ENCODE measurements around the gene TTC24. TPM values are rescaled to one million over a fixed set of nuclear protein-coding genes. Genes with fewer than 3 reads are reported as not detected.

Gene TTC24
- total RNA-seq, 3 donors from 2014 or later, result 0.25 to 0.43 (median 0.34) TPM

DNA sequence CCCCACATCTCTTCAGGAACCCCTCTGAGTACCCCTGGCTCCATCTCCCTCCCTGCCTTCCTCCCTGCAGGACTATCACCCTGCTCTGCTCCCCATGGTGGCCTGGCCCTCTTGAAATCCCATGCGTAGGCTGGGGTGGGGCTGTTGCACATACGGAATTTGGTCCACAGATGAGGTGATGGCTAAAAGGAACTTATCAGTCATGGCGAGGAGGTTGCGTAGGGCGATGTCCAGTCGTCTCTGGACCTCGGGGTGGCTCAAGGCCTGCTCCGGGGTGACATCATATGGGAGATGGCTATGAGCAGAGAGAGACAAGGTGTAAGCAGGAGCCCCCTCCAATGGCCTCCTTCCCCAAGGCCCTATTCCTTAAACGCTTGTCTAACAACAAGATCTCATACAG lies 42.5 kb upstream of the TTC24 start:
- Histone ChIP-seq H3K4me3 (no peak overlapping the region), H3K4me1 (ENCODE audit: low read depth) (no peaks in the 10 kb centered on the region), H3K36me3 (ENCODE audit: low read depth) (no peaks in the 10 kb centered on the region), H3K9me3 (no peaks in the 10 kb centered on the region)
- intact Hi-C loops (cut with DNase I, micrococcal nuclease), result no loop called here
- TF ChIP-seq, protein P1, sequence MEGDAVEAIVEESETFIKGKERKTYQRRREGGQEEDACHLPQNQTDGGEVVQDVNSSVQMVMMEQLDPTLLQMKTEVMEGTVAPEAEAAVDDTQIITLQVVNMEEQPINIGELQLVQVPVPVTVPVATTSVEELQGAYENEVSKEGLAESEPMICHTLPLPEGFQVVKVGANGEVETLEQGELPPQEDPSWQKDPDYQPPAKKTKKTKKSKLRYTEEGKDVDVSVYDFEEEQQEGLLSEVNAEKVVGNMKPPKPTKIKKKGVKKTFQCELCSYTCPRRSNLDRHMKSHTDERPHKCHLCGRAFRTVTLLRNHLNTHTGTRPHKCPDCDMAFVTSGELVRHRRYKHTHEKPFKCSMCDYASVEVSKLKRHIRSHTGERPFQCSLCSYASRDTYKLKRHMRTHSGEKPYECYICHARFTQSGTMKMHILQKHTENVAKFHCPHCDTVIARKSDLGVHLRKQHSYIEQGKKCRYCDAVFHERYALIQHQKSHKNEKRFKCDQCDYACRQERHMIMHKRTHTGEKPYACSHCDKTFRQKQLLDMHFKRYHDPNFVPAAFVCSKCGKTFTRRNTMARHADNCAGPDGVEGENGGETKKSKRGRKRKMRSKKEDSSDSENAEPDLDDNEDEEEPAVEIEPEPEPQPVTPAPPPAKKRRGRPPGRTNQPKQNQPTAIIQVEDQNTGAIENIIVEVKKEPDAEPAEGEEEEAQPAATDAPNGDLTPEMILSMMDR (IDR thresholded peaks at IDR 0.05), result no peak
- ATAC-seq (no peak), DNase-seq (no peak)

DNA sequence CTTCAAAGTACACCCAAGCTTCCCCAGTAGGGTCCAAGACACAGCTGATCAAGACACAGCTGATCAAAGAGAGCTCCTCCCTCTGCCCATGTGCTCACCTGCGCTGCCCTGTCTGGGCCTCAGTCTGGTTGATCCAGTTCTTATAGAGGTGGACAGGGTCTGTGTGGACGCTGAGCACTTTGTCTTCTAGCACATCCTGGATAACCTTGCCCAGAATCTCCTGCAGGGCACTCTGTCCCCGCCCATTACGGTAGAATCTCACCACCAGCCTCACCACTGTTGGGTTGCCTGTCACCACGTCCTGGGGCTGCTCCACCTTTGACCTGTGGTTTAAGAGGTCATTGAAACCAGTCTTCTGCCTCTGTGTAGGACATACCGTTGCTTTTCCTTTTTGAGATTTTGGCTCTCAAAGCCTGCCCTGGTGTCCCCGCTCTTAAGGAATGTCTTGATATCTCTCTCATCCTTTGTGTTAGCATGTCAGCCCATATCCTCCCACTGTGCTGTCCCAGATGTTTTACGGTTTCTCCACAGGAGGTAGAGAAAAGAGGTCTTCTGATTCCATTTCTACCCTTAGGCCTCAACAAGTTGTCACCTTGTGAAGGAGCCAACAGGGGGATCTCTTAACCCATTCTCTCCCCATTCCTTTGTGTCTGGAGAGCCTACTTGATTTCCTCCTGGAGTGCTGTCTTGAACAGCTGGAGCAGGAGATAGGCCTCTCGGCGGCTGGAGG lies 40.6 kb upstream of the TTC24 start:
- H3K4me1 ChIP-seq (ENCODE audit: low read depth), result no peaks in the 10 kb centered on the region
- ATAC-seq (no peak), DNase-seq (no peak)
- no peak overlapping the region for H3K4me3 ChIP-seq
- TF ChIP-seq, protein P1 (IDR thresholded peaks at IDR 0.05), result no peak
- intact Hi-C loops (cut with DNase I, micrococcal nuclease), result no loop called here
- H3K9me3 ChIP-seq, result no peaks in the 10 kb centered on the region
- no peaks in the 10 kb centered on the region for H3K36me3 ChIP-seq (ENCODE audit: low read depth)

DNA sequence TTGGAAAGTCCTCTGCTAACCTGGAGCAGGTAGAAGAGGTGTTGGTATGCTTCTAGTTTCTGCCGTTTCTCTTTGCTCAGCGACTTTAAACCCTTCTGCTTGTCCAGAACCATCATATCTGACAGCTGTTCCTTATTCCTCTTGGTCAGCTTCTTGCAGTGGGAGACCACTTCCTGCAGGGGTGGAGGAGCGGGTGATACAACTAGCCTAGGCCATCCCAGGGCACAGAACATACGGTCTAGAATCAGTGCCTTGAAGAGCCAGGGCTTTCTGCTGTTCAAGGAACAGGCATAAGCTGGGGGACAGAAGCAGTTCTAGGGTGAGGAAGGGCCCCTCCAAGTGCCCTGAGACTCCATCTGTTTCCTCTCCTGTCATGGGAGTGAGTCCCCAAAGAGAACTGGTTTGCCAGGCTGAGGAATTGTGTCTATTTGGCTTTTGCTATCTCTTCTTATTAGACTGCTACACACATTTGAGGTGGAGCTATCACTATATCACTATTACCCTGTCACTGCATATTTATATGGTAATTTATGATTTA lies 39.6 kb upstream of the TTC24 start:
- TF ChIP-seq, protein P1 (IDR thresholded peaks at IDR 0.05), result no peak
- Histone ChIP-seq H3K36me3 (ENCODE audit: low read depth) (no peaks in the 10 kb centered on the region), H3K9me3 (no peaks in the 10 kb centered on the region), H3K4me3 (no peak overlapping the region), H3K4me1 (ENCODE audit: low read depth) (no peaks in the 10 kb centered on the region)
- peak; percentile 36 for ATAC-seq
- intact Hi-C loops (cut with DNase I, micrococcal nuclease), result no loop called here
- no peak for DNase-seq

DNA sequence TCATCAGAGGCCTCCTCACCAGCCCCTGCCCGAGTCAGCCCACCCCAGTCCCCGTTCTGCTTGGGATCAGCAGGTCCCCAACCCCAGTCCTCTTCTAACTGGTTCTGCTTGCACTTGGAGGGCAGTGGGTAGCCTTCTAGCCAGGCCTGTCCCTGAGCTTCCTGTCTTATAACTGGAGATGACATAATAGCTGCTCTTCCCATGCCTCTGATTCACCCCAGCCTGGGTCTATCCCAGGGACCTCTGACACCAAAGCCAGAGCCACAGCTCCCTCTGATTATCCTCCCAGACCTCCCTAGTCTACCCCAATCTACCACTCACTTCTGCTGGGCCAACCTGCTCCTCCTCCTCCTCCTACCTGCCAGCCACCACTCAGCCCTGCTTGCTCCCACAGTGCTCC lies 38.6 kb upstream of the TTC24 start:
- TF ChIP-seq, protein P1 (IDR thresholded peaks at IDR 0.05), result no peak
- Histone ChIP-seq H3K4me1 (ENCODE audit: low read depth) (no peaks in the 10 kb centered on the region), H3K36me3 (ENCODE audit: low read depth) (no peaks in the 10 kb centered on the region), H3K9me3 (no peaks in the 10 kb centered on the region), H3K4me3 (no peak overlapping the region)
- DNase-seq (no peak), ATAC-seq (no peak)
- intact Hi-C loops (cut with DNase I, micrococcal nuclease), result no loop called here

DNA sequence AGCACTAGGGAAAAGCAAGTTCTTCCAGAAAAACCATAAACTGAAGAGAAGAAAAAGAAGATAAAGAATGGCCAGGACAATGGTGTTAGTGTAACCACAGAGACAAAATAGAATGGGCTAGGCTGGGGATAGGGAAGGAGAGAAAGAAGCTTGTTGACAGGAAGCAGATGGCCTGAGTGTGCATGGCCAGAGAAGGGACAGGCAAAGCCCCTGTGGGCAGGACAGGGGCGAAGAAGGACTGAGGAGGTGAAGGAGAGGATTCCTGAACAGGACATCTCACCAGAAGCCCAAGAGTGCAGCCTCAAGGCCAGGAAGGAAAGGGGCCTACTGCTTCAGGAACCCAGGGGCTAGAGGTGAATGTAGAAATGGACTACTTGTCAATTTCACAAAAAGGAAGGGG lies 36.5 kb upstream of the TTC24 start:
- intact Hi-C loops (cut with DNase I, micrococcal nuclease), result no loop called here
- Histone ChIP-seq H3K4me3 (no peak overlapping the region), H3K4me1 (ENCODE audit: low read depth) (no peaks in the 10 kb centered on the region), H3K36me3 (ENCODE audit: low read depth) (no peaks in the 10 kb centered on the region), H3K9me3 (no peaks in the 10 kb centered on the region)
- no peak for ATAC-seq
- TF ChIP-seq, protein P1 (IDR thresholded peaks at IDR 0.05), result no peak
- no peak for DNase-seq
